GM23338 (cell line): Measurements from ENCODE around the gene WBP2. TPM values are rescaled to one million over a fixed set of nuclear protein-coding genes. Genes with fewer than 3 reads are reported as not detected.

Source experiments
- ATAC-seq: fragments of 200-7000 bp; cut with Tn5 transposase; 3 replicates; pipeline ENCODE4 v1.9.1; 2020
- DNase-seq: peaks from one replicate; pipeline ENCODE4 v3.0.0-alpha.2; 2015; ENCODE audit warnings: low spot score
- H2AFZ ChIP-seq: fragments of 200-600 bp; sonication (generic); 2 replicates; pipeline ENCODE4 v1.8.0; 2016; ENCODE audit warnings: antibody characterized with exemption, mild to moderate bottlenecking, moderate library complexity
- H3F3A ChIP-seq: fragments of 200-600 bp; sonication (generic); replicated peaks from 2 replicates; pipeline ENCODE4 v1.8.0; 2017; ENCODE audit warnings: antibody characterized with exemption, mixed run types, low read depth
- H3K27ac ChIP-seq: fragments of 200-600 bp; sonication (generic); 2 replicates; pipeline ENCODE4 v1.6.1; 2016; ENCODE audit warnings: low read depth
- H3K27me3 ChIP-seq: fragments of 200-600 bp; sonication (generic); 2 replicates; pipeline ENCODE4 v1.8.0; 2016; ENCODE audit warnings: mild to moderate bottlenecking, mixed run types, moderate library complexity; ENCODE audit not compliant: insufficient read depth
- H3K36me3 ChIP-seq: fragments of 200-600 bp; sonication (generic); 2 replicates; pipeline ENCODE4 v1.8.0; 2016; ENCODE audit warnings: mild to moderate bottlenecking; ENCODE audit not compliant: insufficient read depth
- H3K4me1 ChIP-seq: fragments of 200-600 bp; sonication (generic); 2 replicates; pipeline ENCODE4 v1.8.0; 2016; ENCODE audit warnings: mild to moderate bottlenecking, moderate library complexity; ENCODE audit not compliant: insufficient read depth
- H3K4me2 ChIP-seq: fragments of 200-600 bp; sonication (generic); 2 replicates; pipeline ENCODE4 v1.7.1; 2017; ENCODE audit warnings: mixed run types
- H3K4me3 ChIP-seq: fragments of 200-600 bp; sonication (generic); 2 replicates; pipeline ENCODE4 v1.6.1; 2016; ENCODE audit warnings: mixed run types
- H3K79me2 ChIP-seq: fragments of 200-600 bp; sonication (generic); replicated peaks from 2 replicates; pipeline ENCODE4 v1.8.0; 2017; ENCODE audit warnings: mild to moderate bottlenecking; ENCODE audit not compliant: insufficient read depth
- H3K9me2 ChIP-seq: fragments of 200-600 bp; sonication (generic); 2 replicates; pipeline ENCODE4 v1.8.0; 2017; ENCODE audit not compliant: insufficient read depth
- H4K20me1 ChIP-seq: fragments of 200-600 bp; sonication (generic); replicated peaks from 2 replicates; pipeline ENCODE4 v1.8.0; 2017; ENCODE audit warnings: mild to moderate bottlenecking; ENCODE audit not compliant: insufficient read depth
- H3K27ac Mint-ChIP-seq: 2 replicates; pipeline ENCODE4 v1.8.0; 2020; ENCODE audit warnings: inconsistent platforms, mild to moderate bottlenecking, moderate library complexity, mixed read lengths
- H3K27me3 Mint-ChIP-seq: 3 replicates; pipeline ENCODE4 v1.8.0; 2022; ENCODE audit warnings: low read depth, mild to moderate bottlenecking, moderate library complexity, mixed read lengths, inconsistent platforms; ENCODE audit not compliant: insufficient read depth, poor library complexity
- H3K36me3 Mint-ChIP-seq: 3 replicates; pipeline ENCODE4 v1.8.0; 2021; ENCODE audit warnings: low read depth, mild to moderate bottlenecking, inconsistent platforms, moderate library complexity, mixed read lengths
- H3K4me1 Mint-ChIP-seq: 3 replicates; pipeline ENCODE4 v1.8.0; 2020; ENCODE audit warnings: mild to moderate bottlenecking, inconsistent platforms, mixed read lengths
- H3K4me3 Mint-ChIP-seq: 3 replicates; pipeline ENCODE4 v1.8.0; 2021; ENCODE audit warnings: moderate library complexity, mild to moderate bottlenecking, inconsistent platforms, mixed read lengths
- H3K9me3 Mint-ChIP-seq: 3 replicates; pipeline ENCODE4 v1.8.0; 2020; ENCODE audit warnings: moderate library complexity, mild to moderate bottlenecking, inconsistent platforms, mixed read lengths
- CREB1 ChIP-seq: fragments of 250-450 bp; sonication (Bioruptor Pico); IDR thresholded peaks from 2 replicates; pipeline ENCODE4 v1.5.0; 2020; ENCODE audit warnings: low read depth, mild to moderate bottlenecking, moderate library complexity
- CTCF ChIP-seq, 2 experiments: fragments of 200-600 bp in 1 of 2; sonication (generic) in 1 of 2; conservative IDR thresholded peaks; 2 replicates each; pipeline versions ENCODE4 v1.5.1 to v1.6.1; 2016 to 2017; ENCODE audit warnings: antibody characterized with exemption in 2 of 2, low read depth in 2 of 2, mild to moderate bottlenecking in 2 of 2, moderate library complexity in 1 of 2
- EZH2 ChIP-seq: fragments of 200-600 bp; sonication (generic); IDR thresholded peaks from one replicate; pipeline ENCODE4 v1.8.0; 2017; ENCODE audit warnings: antibody characterized with exemption, mild to moderate bottlenecking, low read depth; ENCODE audit not compliant: unreplicated experiment
- EZH2phosphoT487 ChIP-seq: fragments of 200-600 bp; sonication (generic); IDR thresholded peaks from one replicate; pipeline ENCODE4 v1.8.1; 2018; ENCODE audit warnings: antibody characterized with exemption; ENCODE audit not compliant: unreplicated experiment
- JUNB ChIP-seq: IDR thresholded peaks from one replicate; pipeline ENCODE4 v1.6.1; 2016; ENCODE audit warnings: antibody characterized with exemption; ENCODE audit not compliant: unreplicated experiment
- NANOG ChIP-seq: IDR thresholded peaks from 2 replicates; pipeline ENCODE4 v1.6.1; 2016; ENCODE audit warnings: antibody characterized with exemption, borderline replicate concordance
- POLR2AphosphoS5 ChIP-seq: IDR thresholded peaks from 2 replicates; pipeline ENCODE4 v1.6.1; 2016; ENCODE audit warnings: antibody characterized with exemption, low read depth
- STAT1 ChIP-seq: IDR thresholded peaks from one replicate; pipeline ENCODE4 v1.6.1; 2016; ENCODE audit warnings: antibody characterized with exemption; ENCODE audit not compliant: unreplicated experiment
- ZNF114 ChIP-seq: fragments of 250-450 bp; sonication (Bioruptor Pico); IDR thresholded peaks from 2 replicates; pipeline ENCODE4 v1.5.0; 2020; ENCODE audit warnings: mild to moderate bottlenecking, moderate library complexity
- ZNF331 ChIP-seq: fragments of 250-450 bp; sonication (Bioruptor Pico); IDR thresholded peaks from 2 replicates; pipeline ENCODE4 v1.5.0; 2020; ENCODE audit warnings: low read depth, mild to moderate bottlenecking, moderate library complexity
- polyA plus RNA-seq: library from polyadenylated mRNA; unstranded; fragments of >200 nt; fragmentation: Nextera tagmentation; extraction: Ambion mirVana; gene quantifications from 2 replicates; pipeline ENCODE4 v1.2.1, GENCODE V29; 2016
- total RNA-seq: library from RNA; depleted of rRNA; stranded (reverse); fragments of >200 nt; shearing (Covaris generic); gene quantifications from 2 replicates; pipeline ENCODE4 v1.2.3, GENCODE V29; 2014
- TF ChIP-seq, protein P1 (sequence below): fragments of 250-450 bp; sonication (Bioruptor Pico); IDR thresholded peaks from 2 replicates; pipeline ENCODE4 v1.5.0; 2020; ENCODE audit warnings: mild to moderate bottlenecking, moderate library complexity
- TF ChIP-seq, protein P2 (sequence below): IDR thresholded peaks from 2 replicates; pipeline ENCODE4 v1.6.1; 2016; ENCODE audit warnings: antibody characterized with exemption
- TF ChIP-seq, protein P3 (sequence below): IDR thresholded peaks from one replicate; pipeline ENCODE4 v1.6.1; 2018; ENCODE audit warnings: antibody characterized with exemption; ENCODE audit not compliant: unreplicated experiment

The WBP2 gene
- total and polyA plus RNA-seq, 2 experiments from 2014 or later = 36.2 to 63.5 TPM

GRCh38 chr17:75806822-75807500, 48.2 kb downstream of the WBP2 start:
- H3K4me3 Mint-ChIP-seq = no peak overlapping the region
- peaks cover 5% of the 10 kb centered on the region for H4K20me1 ChIP-seq
- TF ChIP-seq STAT1 (no peak), NANOG (no peak), JUNB (no peak), EZH2phosphoT487 (no peak), CREB1 (CRISPR knock-in tag) (no peak), ZNF114 (no peak), CTCF (conservative IDR thresholded peaks at IDR 0.05; ENCODE audit: low read depth in 2 of 2) (no peak), ZNF331 (CRISPR knock-in tag) (no peak), EZH2 (no peak), POLR2AphosphoS5 (no peak)
- TF ChIP-seq, protein P1, sequence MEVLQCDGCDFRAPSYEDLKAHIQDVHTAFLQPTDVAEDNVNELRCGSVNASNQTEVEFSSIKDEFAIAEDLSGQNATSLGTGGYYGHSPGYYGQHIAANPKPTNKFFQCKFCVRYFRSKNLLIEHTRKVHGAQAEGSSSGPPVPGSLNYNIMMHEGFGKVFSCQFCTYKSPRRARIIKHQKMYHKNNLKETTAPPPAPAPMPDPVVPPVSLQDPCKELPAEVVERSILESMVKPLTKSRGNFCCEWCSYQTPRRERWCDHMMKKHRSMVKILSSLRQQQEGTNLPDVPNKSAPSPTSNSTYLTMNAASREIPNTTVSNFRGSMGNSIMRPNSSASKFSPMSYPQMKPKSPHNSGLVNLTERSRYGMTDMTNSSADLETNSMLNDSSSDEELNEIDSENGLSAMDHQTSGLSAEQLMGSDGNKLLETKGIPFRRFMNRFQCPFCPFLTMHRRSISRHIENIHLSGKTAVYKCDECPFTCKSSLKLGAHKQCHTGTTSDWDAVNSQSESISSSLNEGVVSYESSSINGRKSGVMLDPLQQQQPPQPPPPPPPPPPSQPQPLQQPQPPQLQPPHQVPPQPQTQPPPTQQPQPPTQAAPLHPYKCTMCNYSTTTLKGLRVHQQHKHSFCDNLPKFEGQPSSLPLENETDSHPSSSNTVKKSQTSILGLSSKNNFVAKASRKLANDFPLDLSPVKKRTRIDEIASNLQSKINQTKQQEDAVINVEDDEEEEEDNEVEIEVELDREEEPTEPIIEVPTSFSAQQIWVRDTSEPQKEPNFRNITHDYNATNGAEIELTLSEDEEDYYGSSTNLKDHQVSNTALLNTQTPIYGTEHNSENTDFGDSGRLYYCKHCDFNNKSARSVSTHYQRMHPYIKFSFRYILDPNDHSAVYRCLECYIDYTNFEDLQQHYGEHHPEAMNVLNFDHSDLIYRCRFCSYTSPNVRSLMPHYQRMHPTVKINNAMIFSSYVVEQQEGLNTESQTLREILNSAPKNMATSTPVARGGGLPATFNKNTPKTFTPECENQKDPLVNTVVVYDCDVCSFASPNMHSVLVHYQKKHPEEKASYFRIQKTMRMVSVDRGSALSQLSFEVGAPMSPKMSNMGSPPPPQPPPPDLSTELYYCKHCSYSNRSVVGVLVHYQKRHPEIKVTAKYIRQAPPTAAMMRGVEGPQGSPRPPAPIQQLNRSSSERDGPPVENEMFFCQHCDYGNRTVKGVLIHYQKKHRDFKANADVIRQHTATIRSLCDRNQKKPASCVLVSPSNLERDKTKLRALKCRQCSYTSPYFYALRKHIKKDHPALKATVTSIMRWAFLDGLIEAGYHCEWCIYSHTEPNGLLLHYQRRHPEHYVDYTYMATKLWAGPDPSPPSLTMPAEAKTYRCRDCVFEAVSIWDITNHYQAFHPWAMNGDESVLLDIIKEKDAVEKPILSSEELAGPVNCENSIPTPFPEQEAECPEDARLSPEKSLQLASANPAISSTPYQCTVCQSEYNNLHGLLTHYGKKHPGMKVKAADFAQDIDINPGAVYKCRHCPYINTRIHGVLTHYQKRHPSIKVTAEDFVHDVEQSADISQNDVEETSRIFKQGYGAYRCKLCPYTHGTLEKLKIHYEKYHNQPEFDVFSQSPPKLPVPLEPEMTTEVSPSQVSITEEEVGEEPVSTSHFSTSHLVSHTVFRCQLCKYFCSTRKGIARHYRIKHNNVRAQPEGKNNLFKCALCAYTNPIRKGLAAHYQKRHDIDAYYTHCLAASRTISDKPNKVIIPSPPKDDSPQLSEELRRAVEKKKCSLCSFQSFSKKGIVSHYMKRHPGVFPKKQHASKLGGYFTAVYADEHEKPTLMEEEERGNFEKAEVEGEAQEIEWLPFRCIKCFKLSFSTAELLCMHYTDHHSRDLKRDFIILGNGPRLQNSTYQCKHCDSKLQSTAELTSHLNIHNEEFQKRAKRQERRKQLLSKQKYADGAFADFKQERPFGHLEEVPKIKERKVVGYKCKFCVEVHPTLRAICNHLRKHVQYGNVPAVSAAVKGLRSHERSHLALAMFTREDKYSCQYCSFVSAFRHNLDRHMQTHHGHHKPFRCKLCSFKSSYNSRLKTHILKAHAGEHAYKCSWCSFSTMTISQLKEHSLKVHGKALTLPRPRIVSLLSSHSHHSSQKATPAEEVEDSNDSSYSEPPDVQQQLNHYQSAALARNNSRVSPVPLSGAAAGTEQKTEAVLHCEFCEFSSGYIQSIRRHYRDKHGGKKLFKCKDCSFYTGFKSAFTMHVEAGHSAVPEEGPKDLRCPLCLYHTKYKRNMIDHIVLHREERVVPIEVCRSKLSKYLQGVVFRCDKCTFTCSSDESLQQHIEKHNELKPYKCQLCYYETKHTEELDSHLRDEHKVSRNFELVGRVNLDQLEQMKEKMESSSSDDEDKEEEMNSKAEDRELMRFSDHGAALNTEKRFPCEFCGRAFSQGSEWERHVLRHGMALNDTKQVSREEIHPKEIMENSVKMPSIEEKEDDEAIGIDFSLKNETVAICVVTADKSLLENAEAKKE (CRISPR knock-in tag) = no peak
- TF ChIP-seq, protein P2, sequence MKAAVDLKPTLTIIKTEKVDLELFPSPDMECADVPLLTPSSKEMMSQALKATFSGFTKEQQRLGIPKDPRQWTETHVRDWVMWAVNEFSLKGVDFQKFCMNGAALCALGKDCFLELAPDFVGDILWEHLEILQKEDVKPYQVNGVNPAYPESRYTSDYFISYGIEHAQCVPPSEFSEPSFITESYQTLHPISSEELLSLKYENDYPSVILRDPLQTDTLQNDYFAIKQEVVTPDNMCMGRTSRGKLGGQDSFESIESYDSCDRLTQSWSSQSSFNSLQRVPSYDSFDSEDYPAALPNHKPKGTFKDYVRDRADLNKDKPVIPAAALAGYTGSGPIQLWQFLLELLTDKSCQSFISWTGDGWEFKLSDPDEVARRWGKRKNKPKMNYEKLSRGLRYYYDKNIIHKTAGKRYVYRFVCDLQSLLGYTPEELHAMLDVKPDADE = no peak
- TF ChIP-seq, protein P3, sequence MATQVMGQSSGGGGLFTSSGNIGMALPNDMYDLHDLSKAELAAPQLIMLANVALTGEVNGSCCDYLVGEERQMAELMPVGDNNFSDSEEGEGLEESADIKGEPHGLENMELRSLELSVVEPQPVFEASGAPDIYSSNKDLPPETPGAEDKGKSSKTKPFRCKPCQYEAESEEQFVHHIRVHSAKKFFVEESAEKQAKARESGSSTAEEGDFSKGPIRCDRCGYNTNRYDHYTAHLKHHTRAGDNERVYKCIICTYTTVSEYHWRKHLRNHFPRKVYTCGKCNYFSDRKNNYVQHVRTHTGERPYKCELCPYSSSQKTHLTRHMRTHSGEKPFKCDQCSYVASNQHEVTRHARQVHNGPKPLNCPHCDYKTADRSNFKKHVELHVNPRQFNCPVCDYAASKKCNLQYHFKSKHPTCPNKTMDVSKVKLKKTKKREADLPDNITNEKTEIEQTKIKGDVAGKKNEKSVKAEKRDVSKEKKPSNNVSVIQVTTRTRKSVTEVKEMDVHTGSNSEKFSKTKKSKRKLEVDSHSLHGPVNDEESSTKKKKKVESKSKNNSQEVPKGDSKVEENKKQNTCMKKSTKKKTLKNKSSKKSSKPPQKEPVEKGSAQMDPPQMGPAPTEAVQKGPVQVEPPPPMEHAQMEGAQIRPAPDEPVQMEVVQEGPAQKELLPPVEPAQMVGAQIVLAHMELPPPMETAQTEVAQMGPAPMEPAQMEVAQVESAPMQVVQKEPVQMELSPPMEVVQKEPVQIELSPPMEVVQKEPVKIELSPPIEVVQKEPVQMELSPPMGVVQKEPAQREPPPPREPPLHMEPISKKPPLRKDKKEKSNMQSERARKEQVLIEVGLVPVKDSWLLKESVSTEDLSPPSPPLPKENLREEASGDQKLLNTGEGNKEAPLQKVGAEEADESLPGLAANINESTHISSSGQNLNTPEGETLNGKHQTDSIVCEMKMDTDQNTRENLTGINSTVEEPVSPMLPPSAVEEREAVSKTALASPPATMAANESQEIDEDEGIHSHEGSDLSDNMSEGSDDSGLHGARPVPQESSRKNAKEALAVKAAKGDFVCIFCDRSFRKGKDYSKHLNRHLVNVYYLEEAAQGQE = no peak

More at GRCh38 chr17:75806822-75807500, 48.2 kb downstream of the WBP2 start:
- H3K4me2 ChIP-seq = no peak overlapping the region
- ATAC-seq = no peak
- Mint-ChIP-seq H3K27ac (no peak overlapping the region), H3K4me1 (no peaks in the 10 kb centered on the region), H3K36me3 (peaks cover 8% of the 10 kb centered on the region; the same call in 1 of the 3 replicates), H3K27me3 (peaks cover 15% of the 10 kb centered on the region), H3K9me3 (no peaks in the 10 kb centered on the region; the same call in 2 of the 3 replicates)
- no peaks in the 10 kb centered on the region for H3K4me1 ChIP-seq
- DNase-seq = no peak
- no peak overlapping the region for H3K27ac ChIP-seq
- H2AFZ ChIP-seq = no peak overlapping the region
- H3K27me3 ChIP-seq = no peaks in the 10 kb centered on the region
- H3K9me2 ChIP-seq = no peaks in the 10 kb centered on the region
- no peak overlapping the region for H3K4me3 ChIP-seq
- peaks cover 28% of the 10 kb centered on the region for H3K79me2 ChIP-seq
- H3K36me3 ChIP-seq = no peaks in the 10 kb centered on the region
- H3F3A ChIP-seq = no peaks in the 10 kb centered on the region; the same call in 1 of the 2 replicates
